Medulla oblongata (tissue), 1 donor: ENCODE data around the gene SELENOO.
"Not testable (repeated sequence)": the region's sequence is repeated elsewhere in the genome, so short reads cannot be mapped to it uniquely, and the experiment has no call there.

Experiments used
- DNase-seq: peaks from one replicate; pipeline ENCODE4 v3.0.0-alpha.2; 2015; ENCODE audit errors: extremely low spot score

SELENOO gene, protein sequence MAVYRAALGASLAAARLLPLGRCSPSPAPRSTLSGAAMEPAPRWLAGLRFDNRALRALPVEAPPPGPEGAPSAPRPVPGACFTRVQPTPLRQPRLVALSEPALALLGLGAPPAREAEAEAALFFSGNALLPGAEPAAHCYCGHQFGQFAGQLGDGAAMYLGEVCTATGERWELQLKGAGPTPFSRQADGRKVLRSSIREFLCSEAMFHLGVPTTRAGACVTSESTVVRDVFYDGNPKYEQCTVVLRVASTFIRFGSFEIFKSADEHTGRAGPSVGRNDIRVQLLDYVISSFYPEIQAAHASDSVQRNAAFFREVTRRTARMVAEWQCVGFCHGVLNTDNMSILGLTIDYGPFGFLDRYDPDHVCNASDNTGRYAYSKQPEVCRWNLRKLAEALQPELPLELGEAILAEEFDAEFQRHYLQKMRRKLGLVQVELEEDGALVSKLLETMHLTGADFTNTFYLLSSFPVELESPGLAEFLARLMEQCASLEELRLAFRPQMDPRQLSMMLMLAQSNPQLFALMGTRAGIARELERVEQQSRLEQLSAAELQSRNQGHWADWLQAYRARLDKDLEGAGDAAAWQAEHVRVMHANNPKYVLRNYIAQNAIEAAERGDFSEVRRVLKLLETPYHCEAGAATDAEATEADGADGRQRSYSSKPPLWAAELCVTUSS

DNA sequence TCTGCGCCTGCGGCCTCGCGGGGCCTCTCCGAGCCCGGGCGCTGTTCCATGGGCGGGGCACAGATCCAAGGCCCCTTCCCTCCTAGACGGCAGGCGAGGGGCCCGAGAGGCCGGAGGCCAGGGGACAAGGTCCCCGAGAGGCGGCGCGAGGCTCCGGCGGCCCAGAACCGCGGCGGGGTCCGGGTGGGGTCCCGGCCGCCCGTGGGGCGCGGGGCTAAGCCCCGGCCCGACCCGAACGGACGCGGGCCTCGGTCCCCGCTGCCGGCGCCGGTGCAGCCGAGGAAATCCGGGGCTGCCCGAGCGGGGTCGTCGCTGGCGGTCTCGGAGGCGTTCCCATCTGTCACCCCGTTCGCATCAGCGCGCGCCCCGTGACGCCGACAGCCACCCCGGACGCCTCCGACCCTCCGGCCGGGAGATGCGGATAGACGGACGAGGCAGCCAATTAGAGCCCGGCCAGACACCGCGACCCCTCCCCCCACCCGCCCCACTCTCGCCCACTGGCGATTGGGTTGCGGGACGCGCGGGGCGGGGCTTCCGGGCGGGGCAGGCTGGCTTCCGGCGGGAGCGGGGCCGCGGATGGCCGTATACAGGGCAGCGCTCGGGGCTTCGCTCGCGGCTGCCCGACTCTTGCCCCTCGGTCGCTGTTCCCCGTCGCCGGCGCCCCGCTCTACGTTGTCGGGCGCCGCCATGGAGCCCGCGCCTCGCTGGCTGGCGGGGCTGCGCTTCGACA is at the start of gene SELENOO:
TSS of gene SELENOO (plus strand) at position 551 of the 730 bp plus-strand sequence. CDS start at position 577, 26 bp downstream.
- DNase-seq, result peak; percentile 91

DNA sequence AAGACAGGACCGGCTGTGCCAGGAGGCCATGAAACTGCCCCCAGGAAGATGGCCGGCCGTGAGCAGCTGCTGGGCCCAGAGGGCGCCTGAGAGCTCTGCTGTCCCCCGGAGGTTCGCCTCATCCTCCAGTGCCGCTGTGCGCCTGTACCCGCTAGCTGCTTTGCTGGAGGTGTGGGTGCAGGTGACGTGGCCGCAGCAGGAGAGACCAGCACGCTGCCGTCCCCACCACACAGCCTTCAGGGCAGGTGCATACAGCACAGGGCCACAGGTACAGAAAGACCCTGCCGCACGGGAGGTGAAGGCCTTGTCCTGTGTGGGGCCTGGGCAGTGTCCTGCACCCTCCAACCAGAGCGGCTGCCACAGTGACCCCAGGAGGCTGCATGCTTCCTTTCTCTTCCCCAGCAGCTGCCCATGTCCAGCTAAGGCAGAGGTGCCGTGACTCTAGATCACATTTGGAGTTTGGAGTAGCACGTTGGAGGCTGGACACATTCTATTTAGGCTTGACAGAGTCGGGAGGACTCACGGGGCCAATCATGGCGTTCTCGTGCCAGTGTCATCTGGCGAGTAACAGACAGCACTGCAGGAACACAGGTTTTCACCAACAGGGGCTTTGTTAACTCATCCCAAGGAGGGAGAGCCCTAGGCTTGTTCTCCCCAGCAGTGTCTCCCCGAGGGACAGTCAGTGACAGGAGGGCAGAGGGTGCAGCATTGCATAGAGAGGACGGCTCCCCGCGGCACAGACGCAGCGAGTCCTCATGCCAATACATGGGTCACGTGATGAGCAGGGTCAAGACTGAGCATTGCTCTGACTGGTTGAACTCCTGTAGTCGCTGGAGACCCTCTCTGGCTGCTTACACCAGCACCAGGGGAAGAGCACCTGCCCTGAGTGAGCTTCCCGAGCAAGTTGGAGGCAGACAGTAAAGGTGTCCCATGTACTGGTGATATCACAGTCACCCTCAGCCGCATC is 49.0 kb upstream of the SELENOO start:
- no peak for DNase-seq

DNA sequence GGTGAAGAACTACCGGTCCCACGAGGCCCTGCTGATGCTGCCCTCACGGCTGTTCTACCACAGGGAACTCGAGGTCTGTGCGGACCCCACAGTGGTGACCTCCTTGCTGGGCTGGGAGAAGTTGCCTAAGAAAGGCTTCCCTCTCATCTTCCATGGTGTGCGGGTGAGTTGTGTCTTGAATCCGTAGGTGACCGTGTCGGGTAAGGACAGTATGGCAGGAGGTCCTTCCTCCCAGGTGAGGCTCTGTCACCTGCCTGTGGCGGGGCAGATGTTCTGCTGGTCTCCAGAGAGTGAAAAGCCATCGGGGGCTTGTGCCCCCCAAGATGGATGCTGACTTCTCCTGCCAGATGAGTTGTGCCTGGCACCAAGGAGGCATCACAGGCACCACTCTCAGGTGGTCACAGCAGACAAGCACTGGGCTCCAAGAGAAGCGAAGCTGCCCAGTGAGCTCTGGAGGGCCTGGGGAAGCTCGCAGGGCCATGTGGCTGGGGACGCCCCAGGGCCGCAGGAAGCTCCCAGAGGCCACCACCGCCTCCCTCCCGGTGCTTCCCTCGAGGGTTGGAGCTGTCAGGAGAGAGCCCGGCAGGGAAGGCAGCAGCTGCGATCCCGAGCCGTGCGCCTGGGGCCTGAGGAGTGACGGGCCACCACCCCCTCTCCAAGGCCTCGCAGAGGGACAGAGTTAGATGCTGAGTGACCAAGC is 47.6 kb upstream of the SELENOO start:
- no peak for DNase-seq

DNA sequence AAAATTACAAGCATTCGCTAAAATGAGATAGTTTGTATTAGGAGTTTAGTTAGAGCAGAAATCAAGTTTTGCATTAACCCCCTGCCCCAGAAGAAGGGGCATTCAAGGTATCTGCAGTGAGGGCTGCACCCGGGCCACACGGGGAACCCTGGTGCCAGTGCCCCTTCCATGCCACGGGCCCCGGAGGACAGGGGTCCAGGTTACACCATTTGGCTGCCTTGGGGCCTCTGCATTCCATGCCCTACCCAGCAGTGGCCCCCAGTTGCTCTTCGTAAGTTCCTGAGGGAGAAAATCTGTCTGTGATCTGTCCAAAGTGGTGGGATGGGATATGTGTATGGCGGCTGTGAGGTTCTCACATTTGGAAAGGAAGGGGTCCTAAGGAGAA is 47.1 kb upstream of the SELENOO start:
- no peak for DNase-seq

DNA sequence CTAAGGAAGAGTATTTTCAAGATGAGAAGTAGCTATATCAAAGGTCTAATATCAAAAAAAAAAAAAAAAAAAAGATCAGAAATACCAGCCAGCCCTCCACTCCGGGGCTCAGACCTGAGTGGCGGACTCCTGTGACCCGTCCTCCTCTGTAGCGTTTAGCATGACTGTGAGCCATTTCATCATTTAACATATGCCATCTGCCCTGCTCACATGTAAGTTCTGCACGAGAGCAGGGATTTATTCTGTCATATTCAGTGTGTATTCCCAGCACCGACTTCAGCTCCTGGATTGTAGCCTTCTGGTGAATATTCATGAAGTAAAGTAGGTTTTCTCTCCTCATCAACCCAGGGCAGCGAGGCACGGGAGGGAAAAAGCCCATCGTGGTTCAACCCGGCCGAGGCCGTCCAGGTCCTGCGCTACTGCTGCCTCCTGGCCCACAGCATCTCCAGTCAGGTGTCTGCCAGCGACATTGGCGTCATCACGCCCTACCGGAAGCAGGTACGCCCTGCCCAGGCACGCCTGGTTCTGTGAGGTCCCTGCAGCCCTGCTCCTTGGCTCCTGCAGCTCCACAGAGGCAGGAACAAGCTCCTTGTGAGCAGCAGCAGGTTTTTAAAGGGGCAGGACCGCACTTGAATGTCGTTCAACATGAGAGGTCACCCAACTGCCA is 43.0 kb upstream of the SELENOO start:
- DNase-seq, result no peak

DNA sequence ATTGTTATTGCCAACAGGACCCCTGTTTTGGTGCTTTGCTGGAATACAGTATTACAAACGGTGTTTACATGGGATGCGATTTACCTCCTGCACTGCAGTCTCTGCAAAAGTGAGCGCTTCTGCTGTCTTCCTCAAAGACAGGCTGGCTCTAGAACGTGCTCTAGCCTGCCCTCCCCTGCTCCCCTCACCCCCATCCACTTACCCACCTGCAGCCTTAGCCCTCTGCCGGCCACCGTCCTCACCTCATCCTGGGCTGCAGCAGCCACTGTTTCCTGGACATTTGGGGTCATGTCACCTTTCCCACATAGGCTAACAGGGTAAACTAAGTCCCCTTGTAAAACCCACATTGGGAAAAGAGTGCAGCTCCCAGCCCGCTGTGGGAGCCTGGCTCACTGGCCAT is 39.9 kb upstream of the SELENOO start:
- no peak for DNase-seq

DNA sequence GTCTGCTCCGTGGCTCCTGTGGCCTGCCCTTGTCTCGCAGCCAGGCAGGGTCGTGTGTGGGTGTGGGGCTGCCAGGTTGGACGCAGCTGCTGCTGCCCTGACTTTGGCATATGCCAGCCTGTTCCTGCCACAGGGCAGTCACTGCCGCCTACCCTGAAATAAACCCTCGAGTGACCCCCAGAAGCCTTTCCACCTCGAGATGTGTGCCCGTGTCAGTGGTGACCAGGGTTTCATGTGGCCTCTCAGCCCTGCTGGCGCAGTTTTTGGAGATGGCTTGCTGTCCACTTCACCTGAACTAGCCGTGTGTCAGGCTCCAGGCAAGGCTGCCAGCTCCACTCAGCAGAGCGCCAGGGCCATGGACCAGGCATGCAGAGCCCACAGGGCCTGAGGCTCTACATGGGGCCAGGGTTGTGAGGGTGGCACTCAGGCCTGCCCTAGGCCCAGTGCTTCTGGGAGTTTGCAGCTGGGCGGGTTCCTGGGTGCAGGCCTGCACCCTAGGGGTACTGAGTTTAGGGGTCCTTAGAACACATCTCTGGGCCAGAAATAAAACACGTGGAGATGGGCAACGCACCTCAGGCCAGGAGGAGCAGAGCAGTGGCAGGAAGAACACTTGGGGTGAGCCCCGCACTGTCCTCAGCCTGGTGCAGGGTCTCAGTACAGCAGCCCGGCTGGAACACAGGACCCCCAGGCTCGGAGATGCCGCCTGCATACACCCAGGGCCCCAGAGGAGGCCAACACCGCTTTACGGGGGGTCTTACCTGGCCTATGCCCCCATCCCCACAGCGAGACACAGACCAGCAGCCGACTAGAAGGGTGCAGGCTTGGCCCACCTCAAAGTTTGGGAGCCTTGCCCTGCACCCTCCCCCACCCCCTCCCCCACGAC is 39.1 kb upstream of the SELENOO start:
- no peak for DNase-seq

DNA sequence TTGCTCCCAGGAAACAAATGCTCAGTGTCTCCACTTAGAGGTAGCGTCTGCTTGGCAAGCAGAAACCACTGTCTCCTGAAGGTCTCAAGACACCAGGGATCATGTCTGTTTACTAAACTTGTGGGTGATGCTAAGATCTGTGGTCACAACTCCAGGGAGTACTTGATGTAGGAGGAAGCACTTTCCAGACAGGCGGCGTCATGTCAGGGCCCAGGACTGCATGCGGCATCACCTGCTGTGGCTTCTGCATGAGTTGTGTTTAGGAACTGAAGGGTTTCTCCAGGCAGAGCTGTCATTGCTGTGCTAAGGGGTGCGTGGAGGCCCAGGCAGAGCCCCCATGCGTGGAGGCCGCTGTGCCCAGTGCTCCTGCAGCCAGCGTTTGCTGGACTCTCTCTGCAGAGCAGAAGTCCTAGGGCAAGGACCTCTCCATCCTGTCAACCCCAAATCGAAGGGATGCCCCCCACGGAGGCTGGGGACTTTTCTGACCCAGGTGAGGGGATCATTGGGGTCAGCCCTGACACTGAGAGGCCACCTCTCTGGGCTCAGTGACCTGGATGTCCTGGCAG is 38.3 kb upstream of the SELENOO start:
- no peak for DNase-seq

DNA sequence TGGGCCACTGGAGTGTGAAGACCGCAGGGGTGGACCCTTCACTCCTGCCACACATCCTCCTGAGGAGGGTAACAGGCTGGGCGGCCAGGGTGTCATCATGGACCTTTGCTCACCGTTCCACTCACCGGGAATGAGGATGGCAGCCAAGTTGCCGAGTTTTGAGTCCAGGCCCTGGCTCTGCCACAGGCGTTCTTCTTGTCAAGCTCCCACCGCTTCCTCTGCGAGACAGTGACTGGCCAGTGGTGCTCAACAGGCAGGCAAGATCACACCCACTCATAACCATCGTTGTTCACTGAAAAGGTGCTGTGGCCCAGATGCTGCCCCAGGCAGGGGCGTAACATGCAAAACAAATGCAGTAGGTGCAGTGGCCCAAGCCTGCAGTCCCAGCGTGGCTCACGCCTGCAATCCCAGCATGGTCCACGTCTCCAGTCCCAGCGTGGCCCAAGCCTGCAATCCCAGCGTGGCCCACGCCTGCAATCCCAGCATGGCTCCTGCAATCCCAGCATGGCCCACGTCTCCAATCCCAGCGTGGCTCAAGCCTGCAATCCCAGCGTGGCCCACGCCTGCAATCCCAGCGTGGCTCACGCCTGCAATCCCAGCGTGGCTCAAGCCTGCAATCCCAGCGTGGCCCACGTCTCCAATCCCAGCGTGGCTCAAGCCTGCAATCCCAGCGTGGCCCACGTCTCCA is 35.2 kb upstream of the SELENOO start:
- DNase-seq, result no peak

DNA sequence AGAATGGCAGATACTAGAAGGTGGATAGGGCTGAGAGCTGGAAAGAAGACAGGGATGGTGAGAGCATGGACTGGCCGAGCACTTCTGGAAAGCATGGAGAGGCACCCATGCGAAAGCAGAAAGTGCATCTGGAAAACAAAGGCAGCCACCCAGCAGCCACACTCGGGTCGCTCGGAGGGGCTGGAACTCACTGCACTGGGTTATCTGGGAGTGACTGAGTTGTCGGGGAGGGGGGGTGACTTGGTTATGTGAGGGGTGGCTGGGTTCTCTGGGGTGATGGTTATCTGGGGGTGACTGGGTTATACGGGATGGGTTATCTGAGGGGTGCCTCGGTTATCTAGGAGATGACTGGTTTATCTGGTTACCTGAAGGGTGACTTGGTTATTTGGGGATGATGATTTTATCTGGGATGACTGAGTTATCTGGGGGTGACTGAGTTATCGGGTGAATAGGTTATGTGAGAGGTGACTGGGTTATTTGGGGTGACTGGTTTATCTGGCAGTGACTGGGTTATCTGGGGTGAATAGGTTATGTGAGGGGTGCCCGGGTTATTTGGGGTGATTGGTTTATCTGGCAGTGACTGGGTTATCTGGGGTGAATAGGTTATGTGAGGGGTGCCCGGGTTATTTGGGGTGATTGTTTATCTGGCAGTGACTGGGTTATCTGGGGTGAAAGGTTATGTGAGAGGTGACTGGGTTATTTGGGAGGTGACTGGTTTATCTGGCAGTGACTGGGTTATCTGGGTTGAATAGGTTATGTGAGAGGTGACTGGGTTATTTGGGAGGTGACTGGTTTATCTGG is 32.9 kb upstream of the SELENOO start:
- DNase-seq, result no peak

DNA sequence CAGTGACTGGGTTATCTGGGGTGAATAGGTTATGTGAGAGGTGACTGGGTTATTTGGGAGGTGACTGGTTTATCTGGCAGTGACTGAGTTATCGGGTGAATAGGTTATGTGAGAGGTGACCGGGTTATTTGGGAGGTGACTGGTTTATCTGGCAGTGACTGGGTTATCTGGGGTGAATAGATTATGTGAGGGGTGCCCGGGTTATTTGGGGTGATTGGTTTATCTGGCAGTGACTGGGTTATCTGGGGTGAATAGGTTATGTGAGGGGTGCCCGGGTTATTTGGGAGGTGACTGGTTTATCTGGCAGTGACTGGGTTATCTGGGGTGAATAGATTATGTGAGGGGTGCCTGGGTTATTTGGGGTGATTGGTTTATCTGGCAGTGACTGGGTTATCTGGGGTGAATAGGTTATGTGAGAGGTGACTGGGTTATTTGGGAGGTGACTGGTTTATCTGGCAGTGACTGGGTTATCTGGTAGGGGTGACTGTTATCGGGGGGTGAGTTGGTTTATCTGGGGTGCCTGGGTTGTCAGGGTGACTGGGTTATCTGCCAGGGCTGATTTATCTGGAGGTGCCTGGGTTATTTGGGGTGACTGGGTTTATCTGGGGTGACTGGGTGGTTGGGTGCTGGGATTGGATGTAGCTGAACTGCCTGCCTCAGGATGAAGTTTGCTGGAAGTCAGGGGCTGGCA is 32.2 kb upstream of the SELENOO start:
- not testable (repeated sequence) for DNase-seq

DNA sequence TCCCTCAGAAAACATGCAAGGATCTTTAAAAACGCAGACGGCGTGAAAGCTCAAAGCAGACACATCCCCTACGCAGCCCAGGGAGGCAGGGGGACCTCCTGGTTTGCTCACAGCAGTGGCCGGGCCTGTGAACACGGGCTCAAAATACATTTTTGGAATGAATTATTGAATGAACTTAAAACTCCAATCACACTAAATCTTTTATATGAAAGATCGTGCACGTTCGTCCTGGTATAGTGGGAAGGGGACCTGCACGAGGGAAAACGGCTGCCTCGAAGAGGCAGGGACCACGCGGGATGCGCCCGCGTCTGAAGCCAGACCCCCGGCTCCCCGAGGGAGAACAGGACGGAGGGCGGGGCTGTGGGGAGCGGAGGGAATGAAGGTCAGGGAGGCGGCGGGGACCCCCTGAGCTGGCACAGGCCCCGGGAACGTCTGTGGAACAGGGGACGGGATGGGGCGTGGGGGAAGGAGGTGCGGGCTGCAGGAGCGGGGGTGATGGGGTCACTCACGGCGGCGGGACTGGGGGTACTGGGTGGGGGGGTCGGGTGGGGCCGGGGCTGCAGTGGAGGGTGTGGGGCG is 31.5 kb upstream of the SELENOO start:
- no peak for DNase-seq

DNA sequence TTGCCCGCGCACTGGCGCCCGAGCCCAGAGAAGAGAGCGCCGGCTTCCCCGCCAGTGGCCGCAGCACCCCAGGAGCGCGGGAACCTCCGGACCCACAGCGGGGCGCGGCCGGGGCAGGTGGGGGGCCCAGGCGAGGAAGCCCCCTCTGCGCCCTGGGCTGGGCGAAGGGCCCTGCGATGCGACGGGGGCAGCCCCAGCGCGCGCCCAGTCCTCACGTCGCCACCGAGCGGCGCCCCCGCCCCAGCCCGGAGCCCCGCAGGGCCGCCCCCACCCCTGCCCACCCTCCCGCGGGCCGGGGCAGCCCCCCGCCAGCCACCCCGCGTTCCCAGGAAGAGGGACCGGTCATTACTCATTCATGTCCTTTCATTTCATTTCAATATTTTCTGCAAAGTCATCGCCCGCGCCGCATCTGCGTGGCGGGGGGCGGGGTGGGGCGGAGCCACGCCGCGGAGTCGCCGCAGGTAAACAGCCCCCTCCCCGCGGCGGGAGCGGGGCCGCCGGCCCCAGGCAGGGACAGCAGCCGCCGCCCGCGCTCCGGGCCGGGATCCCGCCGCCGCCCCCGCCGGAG is 31.0 kb upstream of the SELENOO start:
- no peak for DNase-seq

DNA sequence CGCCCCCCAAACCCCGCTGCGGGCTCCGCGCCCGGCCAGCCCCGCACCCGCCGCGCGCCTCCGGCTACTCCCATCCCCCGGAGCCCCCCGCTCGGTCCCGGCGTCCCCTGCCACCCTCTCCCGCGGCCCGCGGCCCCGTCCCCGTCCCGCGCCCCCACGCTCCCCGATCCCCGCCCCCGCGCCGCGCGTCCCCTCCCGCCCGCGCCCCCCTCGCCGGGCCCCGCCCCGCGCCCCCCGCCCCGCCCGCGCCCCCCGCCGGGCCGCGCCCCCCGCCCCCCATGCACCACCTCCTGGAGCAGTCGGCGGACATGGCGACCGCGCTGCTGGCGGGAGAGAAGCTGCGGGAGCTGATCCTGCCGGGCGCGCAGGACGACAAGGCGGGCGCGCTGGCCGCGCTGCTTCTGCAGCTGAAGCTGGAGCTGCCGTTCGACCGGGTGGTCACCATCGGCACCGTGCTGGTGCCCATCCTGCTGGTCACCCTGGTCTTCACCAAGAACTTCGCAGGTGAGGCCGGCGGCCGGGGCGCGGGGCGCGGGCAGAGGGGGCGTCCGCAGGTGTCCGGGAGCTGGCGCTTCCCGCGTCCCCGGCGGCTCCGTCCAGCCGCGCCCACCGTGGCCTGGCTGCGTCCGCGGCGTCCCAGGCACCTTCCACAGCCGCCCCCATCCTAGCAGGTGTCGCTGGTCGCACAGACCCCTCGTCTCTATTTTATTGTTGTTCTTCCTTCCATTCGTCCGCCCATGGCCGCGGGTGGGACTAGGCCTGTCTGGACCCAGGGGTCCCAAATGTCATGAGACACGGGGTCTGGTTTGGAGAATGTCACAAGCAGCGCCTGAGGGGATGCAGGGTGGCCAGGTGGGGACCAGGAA is 30.1 kb upstream of the SELENOO start, which contains the start of gene PANX2:
TSS of gene PANX2 (plus strand) at position 279 of the 866 bp plus-strand sequence. CDS start at position 279, 0 bp downstream.
- no peak for DNase-seq
